Inflammatory macrophage treated with lipopolysaccharide for 4 hours (primary cell): ENCODE results near the gene ZNF148.
A peak's percentile ranks its signal among the peaks of the same experiment; 100 is the strongest.
"Not testable (repeated sequence)": the region's sequence is repeated elsewhere in the genome, so short reads cannot be mapped to it uniquely, and the experiment has no call there.

Experiments
- DNase-seq: peaks from one replicate; pipeline ENCODE4 v3.0.0-alpha.2; 2020

The ZNF148 gene

GRCh38 chr3:125374996-125375941 is at the start of gene ZNF148:
Gene ZNF148, minus strand, starts transcription at chr3:125375325. Its CDS starts 61,685 bp downstream, at chr3:125313640.
- peak; percentile 88 for DNase-seq

- DNase-seq = no peak
Measured at GRCh38 chr3:125418306-125418705, 43.2 kb upstream of the ZNF148 start.

- DNase-seq = no peak
Measured at GRCh38 chr3:125416235-125416634, 41.1 kb upstream of the ZNF148 start.

- DNase-seq = no peak
Measured at GRCh38 chr3:125414669-125415068, 39.5 kb upstream of the ZNF148 start.

- no peak for DNase-seq
Measured at GRCh38 chr3:125410922-125411321, 35.8 kb upstream of the ZNF148 start.

- no peak for DNase-seq
Measured at GRCh38 chr3:125406070-125406469, 30.9 kb upstream of the ZNF148 start.

- DNase-seq = not testable (repeated sequence)
Measured at GRCh38 chr3:125405515-125405914, 30.4 kb upstream of the ZNF148 start.

GRCh38 chr3:125403789-125404188 is 28.7 kb upstream of the ZNF148 start:
- DNase-seq = no peak

GRCh38 chr3:125402639-125403038 is 27.5 kb upstream of the ZNF148 start:
- DNase-seq = no peak

GRCh38 chr3:125401402-125401801 is 26.3 kb upstream of the ZNF148 start:
- no peak for DNase-seq

GRCh38 chr3:125398952-125399351 is 23.8 kb upstream of the ZNF148 start:
- no peak for DNase-seq

- no peak for DNase-seq
Measured at GRCh38 chr3:125395091-125395490, 20.0 kb upstream of the ZNF148 start.

GRCh38 chr3:125394406-125394805 is 19.3 kb upstream of the ZNF148 start:
- DNase-seq = no peak

GRCh38 chr3:125389282-125389681 is 14.2 kb upstream of the ZNF148 start:
- no peak for DNase-seq

- DNase-seq = not testable (repeated sequence)
Measured at GRCh38 chr3:125388369-125388768, 13.2 kb upstream of the ZNF148 start.

GRCh38 chr3:125386811-125387210 is 11.7 kb upstream of the ZNF148 start:
- DNase-seq = no peak

GRCh38 chr3:125383744-125384143 is 8.6 kb upstream of the ZNF148 start:
- no peak for DNase-seq

- no peak for DNase-seq
Measured at GRCh38 chr3:125382298-125382697, 7.2 kb upstream of the ZNF148 start.

GRCh38 chr3:125381743-125382142 is 6.6 kb upstream of the ZNF148 start:
- no peak for DNase-seq

GRCh38 chr3:125381314-125381713 is 6.2 kb upstream of the ZNF148 start:
- DNase-seq = no peak

- DNase-seq = no peak
Measured at GRCh38 chr3:125379483-125379882, 4.4 kb upstream of the ZNF148 start.

GRCh38 chr3:125378762-125379161 is 3.6 kb upstream of the ZNF148 start:
- DNase-seq = no peak

GRCh38 chr3:125375950-125376679 is 990 bp upstream of the ZNF148 start:
- no peak for DNase-seq

- DNase-seq = peak; percentile 28
Measured at GRCh38 chr3:125374501-125374995, 577 bp downstream of the ZNF148 start.
